ENCODE results near the gene SEPTIN5.

Gene SEPTIN5

DNA sequence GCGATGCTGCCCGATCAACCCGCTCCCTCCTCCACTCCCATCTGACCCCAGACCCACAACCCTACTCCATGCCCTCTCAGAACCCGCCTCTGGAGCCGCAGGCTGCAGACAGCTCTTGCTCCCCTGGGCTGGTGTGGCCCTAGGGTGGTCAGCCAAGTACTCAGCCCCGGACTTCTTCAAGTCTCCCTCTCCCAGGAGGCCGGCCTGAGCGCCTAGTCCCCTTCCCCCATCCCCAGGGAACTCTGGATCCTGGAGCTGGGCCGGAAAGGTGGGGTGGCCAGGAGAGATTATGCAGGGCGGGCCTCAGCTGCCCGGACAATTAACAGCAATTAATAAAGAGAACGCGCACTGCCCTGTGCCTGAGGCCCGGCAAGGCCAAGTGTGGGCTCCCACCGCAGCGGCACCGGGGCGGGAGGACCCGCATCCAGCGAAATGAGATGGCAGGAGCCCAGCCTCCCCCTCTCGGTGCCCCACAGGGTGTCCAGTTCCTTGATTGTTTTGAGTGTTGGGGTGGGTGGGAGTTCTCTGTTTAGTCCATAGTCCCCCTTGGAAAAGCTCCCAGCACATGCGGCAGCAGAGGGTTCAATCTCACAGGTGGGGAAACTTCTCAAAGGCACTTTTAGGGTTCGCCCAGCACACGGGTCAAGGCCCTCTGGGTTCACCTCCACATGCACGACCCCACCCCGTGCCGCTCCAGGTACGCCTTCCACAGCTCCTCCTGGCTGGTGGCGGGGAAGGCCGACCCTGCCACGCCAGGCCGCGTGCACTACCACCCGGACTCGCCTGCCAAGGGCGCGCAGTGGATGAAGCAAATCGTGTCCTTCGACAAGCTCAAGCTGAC, 49.4 kb downstream of the SEPTIN5 start:
- DNase-seq: no peak

DNA sequence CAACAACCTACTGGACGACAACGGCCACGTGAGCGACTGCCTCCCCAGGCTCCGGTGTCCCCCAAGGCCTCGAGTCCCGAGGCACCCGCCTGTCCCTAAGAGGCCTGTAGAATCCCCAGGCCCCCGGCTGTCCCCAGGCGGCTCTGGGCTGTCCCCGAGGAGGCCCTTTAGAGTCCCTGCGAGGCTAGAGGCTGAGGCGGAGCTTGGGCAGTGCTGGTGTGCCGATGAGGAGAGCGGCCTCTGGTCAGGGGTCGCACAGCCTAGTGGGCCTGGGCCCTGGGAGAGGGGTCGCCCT, 49.9 kb downstream of the SEPTIN5 start:
- no peak for DNase-seq

DNA sequence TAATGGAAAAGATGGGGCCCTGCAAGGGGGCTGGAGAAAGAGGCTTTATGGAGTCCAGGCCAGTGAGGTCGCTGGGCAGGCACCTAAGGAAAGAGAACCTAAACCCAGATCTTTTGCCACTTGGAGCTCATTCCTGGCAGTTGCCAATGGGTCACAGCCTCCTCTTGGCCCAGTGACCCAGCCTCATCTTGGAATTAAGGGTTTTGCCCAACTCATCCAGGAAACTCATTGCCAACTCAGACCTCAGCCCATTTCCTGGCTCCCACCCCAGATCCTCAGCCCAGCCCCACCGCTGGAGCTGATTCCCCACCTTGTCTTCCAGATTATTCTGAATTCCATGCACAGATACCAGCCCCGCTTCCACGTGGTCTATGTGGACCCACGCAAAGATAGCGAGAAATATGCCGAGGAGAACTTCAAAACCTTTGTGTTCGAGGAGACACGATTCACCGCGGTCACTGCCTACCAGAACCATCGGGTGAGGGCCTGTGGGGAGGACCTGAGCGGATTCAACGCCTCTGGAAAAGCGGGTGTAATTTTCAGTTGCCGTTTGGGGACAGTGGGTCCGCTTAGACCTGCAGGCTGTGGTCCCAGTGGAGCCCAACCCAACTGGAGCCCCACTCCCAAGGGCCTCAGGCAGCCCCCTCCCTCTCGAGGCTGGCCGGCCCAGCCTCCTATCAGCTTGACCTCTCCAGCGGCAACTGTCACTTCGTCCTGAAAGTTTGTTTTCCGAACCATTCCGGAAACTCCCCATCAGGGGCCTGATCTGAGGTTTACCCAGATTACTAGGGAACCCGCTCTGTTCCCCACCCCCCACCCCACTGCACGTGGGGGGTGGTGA, 50.6 kb downstream of the SEPTIN5 start:
- no peak for DNase-seq

DNA sequence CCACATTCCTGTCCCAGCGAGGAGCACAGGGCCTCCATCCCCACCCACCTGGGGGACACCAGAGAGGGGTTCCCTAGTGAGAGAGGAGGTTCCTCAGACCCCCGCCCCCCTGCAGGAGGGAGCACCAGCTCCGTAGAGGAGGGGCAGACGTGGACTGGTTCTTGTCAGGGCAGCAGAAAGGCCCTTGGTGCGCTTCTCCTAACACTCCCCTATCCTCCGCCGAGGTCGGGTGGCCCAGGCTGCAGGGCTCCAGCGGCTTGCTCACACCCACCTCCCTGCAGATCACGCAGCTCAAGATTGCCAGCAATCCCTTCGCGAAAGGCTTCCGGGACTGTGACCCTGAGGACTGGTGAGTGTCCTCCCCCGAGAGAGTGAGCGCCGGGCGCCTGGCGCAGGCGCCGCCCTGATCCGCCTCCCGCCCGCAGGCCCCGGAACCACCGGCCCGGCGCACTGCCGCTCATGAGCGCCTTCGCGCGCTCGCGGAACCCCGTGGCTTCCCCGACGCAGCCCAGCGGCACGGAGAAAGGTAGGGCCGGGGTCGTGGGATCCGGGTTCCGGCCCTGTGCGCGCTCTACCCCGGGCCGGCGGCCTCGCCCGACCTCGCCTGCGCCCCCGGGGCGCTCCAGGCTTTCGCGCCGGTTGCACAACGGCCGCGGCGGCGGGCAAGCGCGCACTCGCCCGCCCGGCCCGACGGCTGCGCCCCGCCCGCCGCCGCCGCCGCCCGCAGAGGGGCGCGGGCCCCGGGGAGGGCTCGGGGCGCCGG, 51.4 kb downstream of the SEPTIN5 start:
- peak; percentile 42 to 51 for DNase-seq

DNA sequence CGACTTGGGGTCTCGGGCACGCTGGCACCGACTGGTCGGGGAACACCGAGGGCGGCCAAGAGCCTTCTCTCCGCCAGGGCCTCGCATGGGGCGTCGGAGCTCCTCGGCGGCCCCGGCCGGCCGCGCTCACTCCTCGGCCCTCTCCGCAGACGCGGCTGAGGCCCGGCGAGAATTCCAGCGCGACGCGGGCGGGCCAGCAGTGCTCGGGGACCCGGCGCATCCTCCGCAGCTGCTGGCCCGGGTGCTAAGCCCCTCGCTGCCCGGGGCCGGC, 51.9 kb downstream of the SEPTIN5 start:
- peak in 1 of 2 experiments; percentile 29 for DNase-seq

DNA sequence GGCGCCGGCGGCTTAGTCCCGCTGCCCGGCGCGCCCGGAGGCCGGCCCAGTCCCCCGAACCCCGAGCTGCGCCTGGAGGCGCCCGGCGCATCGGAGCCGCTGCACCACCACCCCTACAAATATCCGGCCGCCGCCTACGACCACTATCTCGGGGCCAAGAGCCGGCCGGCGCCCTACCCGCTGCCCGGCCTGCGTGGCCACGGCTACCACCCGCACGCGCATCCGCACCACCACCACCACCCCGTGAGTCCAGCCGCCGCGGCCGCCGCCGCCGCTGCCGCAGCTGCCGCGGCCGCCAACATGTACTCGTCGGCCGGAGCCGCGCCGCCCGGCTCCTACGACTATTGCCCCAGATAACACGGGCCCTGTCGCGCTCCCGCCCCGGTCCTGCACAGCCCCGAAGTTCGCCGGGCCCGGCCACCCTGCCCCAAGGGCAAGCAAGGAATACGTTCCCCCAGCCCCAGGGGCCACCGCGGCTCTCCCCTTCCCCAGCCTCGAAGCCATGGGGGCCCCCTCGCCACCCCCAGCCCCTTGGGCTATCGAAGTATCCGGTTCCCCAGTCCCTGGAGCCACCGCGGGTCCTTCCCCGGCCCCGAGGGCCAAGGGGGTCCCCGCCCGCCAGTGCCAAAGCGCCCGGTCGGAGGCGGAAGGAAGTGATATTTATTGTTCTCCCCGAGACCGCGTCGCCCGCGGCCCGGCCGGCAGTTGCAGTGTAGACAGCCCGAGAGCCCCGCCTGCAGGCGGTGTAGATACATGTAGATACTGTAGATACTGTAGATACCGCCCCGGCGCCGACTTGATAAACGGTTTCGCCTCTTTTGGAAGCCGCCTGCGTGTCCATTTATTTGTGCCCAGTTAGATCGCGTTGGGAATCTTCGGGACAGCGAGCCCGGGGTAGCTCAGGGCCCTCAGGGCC, 52.5 kb downstream of the SEPTIN5 start:
- peak; percentile 81 to 84 for DNase-seq

DNA sequence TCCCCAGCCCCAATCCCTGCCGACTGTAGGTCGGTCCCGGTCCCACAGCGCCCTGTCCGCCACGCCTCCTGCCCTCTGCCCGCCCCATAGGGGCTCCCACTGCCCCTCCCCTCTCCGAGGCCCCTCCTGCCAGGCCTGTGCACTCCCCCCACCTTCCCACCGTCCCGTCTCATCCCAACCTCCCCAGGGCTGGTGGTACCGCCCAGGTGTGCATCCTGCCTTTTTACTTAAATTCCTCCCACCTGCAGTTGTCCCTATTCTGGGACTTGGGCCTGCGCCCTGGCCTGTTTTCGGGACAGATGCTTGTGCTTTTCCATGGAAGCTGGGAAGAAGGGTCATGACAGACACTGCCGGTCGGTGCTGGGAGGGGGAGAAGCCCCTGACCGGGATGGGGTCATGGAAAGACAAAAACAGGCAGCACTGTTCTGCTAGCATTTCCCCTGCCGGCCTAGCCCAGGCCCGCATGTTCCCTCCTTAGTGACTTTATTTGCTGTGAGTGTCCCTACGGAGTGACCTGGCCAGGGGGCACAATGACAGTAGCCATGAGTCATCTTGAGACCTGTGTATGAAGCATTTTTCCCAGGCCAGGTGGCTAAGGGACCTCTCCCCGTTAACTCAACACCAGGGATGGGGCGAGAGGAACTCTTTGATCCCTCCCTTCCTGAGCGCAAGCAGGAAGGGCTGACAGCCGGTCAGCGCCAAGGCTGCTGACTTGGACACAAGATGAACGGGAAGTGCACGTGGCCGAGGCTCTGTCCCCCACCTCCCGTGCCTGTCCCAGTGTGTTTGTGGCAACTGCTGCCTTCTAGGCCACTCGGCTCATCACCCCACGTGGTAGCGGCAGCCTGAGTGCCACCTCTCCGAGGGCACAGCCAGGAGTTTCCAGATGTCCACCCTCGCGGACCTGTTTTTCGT, 53.4 kb downstream of the SEPTIN5 start:
- DNase-seq: no peak

DNA sequence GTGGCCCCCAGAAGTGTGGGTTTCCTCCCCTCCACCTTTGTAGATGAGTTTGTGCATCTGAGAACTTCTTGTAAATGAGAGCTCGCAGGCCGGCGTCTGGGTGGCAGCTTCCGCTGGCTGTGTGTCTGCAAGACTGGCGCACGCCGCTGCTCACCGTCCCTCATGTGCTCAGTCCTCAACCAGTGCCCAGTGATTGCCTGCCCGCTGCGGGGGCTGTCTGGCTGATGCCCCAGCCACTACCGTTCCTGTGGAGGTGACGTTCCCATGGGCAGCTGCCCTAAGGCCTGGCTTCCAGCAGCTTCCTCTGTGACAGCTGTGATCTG, 55.1 kb downstream of the SEPTIN5 start:
- DNase-seq: no peak

DNA sequence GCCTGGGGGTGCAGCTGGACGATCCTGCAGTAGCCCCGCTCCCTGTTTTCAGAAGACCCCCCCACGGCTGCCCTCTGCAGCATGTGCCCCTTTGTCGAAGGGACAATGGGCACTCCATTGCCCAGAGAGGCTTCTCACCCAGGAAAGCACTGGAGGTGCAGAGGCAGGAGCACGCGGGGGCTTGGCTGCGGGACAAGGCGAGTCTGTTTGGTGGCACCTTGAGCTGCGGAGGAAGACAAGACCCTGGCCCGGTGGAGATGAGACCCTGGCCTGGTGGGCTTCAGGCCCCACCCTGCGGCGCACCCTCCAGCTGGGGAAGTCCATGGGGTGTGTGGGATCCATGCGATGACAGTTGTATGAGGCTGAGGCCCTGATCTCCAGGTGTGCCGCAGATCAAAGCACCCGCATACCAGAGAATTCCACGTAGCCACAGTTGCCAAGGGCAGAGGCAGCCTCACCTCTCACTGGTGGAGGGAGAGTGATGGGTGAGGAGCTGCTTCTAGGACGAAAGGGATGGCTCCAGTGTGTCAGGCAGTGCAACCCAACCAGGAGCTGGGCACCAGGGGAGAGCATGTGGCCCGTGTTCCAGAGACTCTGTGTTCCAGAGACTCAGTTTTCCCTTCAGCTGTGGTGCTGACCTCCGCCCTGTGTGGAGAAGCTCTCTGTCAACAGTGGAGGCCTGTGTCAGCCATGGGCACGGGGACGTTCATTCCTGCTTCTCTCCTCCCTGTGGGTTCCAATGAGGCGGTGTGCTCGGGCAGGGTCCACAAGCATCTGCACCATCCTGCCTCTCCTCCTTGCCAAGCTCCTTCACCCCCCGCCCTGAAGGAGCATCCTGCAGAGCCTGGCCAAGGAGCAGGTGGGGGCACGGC, 56.3 kb downstream of the SEPTIN5 start:
- DNase-seq: no peak

DNA sequence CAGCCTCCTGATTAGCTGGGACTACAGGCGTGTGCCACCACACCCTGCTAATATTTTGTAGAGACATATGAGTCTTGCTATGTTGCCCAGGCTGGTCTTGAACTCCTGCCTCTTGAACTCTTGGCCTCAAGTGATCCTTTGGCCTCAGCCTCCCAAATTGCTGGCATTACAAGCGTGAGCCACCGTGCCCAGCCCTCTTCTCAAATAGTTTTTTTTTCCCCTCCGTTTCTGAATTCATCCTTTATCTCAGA, 58.0 kb downstream of the SEPTIN5 start:
- DNase-seq: no peak
